B cell (primary cell): ENCODE data around the gene C3orf22. TPM values are rescaled to one million over a fixed set of nuclear protein-coding genes. Genes with fewer than 3 reads are reported as not detected.

ENCODE experiments used
- ATAC-seq: fragments of 200-7000 bp; cut with Tn5 transposase; one replicate; pipeline ENCODE4 v1.10.0; 2021; ENCODE audit warnings: low read depth, mild to moderate bottlenecking, moderate number of reproducible peaks, moderate library complexity
- CTCF ChIA-PET: fragments of 350-600 bp; sonication (Branson Sonifier 250); formaldehyde crosslinking; loops from one replicate; lab custom pipeline; 2021; ENCODE audit warnings: antibody characterized with exemption, inconsistent platforms; lab: Charles Lee
- POLR2A ChIA-PET: fragments of 350-600 bp; sonication (Branson Sonifier 250); formaldehyde crosslinking; loops from one replicate; lab custom pipeline; 2021; ENCODE audit warnings: antibody characterized with exemption; lab: Charles Lee
- DNase-seq: peaks from one replicate; pipeline ENCODE4 v3.0.0; 2013
- H2AFZ ChIP-seq: 2 replicates; pipeline ENCODE4 v1.6.1; 2012; ENCODE audit warnings: mild to moderate bottlenecking, low read depth, low read length; ENCODE audit not compliant: insufficient read depth, poor library complexity, severe bottlenecking
- H3K27ac ChIP-seq, 2 donors: 1 replicate in 1 of 2; 2 replicates in 1 of 2; pipeline ENCODE4 v1.5.1; 2012 to 2013; ENCODE audit warnings: low read length in 2 of 2, mild to moderate bottlenecking in 2 of 2, moderate library complexity in 1 of 2
- H3K27me3 ChIP-seq, 4 experiments: fragments of 200-600 bp in 1 of 4; sonication (generic) in 1 of 4; replicated peaks in 1 of 4; 1 replicate in 2 of 4; 2 replicates in 2 of 4; pipeline versions ENCODE4 v1.6.1 to v1.7.0; 2013 to 2016; ENCODE audit warnings: low read length in 3 of 4, mild to moderate bottlenecking in 2 of 4, mixed read lengths in 1 of 4, moderate library complexity in 1 of 4; ENCODE audit not compliant: insufficient read depth in 4 of 4, control insufficient read depth in 3 of 4; ENCODE audit errors: control extremely low read depth in 1 of 4
- H3K36me3 ChIP-seq, 2 experiments: replicated peaks in 1 of 2; 1 replicate in 1 of 2; 2 replicates in 1 of 2; pipeline versions ENCODE4 v1.6.1 to v1.7.1; 2013; ENCODE audit warnings: low read length in 1 of 2; ENCODE audit not compliant: insufficient read depth in 2 of 2, control insufficient read depth in 1 of 2; ENCODE audit errors: control extremely low read depth in 1 of 2, extremely low read depth in 1 of 2
- H3K4me1 ChIP-seq, 2 donors: fragments of 200-600 bp in 1 of 2; sonication (generic) in 1 of 2; 1 replicate in 1 of 2; 2 replicates in 1 of 2; pipeline versions ENCODE4 v1.5.1 to v1.6.1; 2013 to 2017; ENCODE audit warnings: low read length in 2 of 2; ENCODE audit not compliant: control insufficient read depth in 2 of 2, insufficient read depth in 2 of 2
- H3K4me2 ChIP-seq: replicated peaks from 2 replicates; pipeline ENCODE3; 2012; ENCODE audit warnings: mild to moderate bottlenecking, low read depth, low read length; ENCODE audit not compliant: poor library complexity, severe bottlenecking
- H3K4me3 ChIP-seq, 5 experiments: fragments of 200-600 bp in 1 of 5; sonication (generic) in 1 of 5; 1 replicate in 3 of 5; 2 replicates in 2 of 5; pipeline versions ENCODE4 v1.5.1 to v1.7.0; 2011 to 2016; ENCODE audit warnings: low read length in 4 of 5, mild to moderate bottlenecking in 4 of 5, low read depth in 2 of 5, control low read depth in 1 of 5, moderate library complexity in 1 of 5; ENCODE audit not compliant: insufficient read depth in 1 of 5; ENCODE audit errors: control extremely low read depth in 1 of 5, extremely low read depth in 1 of 5
- H3K79me2 ChIP-seq: fragments of 200-600 bp; sonication (generic); one replicate; pipeline ENCODE4 v1.6.0; 2016; ENCODE audit warnings: low read length; ENCODE audit not compliant: control insufficient read depth, insufficient read depth
- H3K9ac ChIP-seq: fragments of 200-600 bp; sonication (generic); 2 replicates; pipeline ENCODE4 v1.6.1; 2017; ENCODE audit warnings: mild to moderate bottlenecking, low read length, moderate library complexity
- H3K9me3 ChIP-seq, 3 donors: one replicate each; pipeline versions ENCODE4 v1.6.1 to v1.7.1; 2013; ENCODE audit warnings: low read length in 2 of 3; ENCODE audit not compliant: control insufficient read depth in 2 of 3, insufficient read depth in 1 of 3; ENCODE audit errors: control extremely low read depth in 1 of 3
- H4K20me1 ChIP-seq: 2 replicates; pipeline ENCODE4 v1.6.0; 2012; ENCODE audit warnings: mild to moderate bottlenecking, low read length; ENCODE audit not compliant: insufficient read depth, control insufficient read depth, poor library complexity, severe bottlenecking
- H3K27ac Mint-ChIP-seq: one replicate; pipeline ENCODE4 v1.8.0; 2021; ENCODE audit warnings: mixed read lengths
- H3K27me3 Mint-ChIP-seq: one replicate; pipeline ENCODE4 v1.8.0; 2021; ENCODE audit warnings: mixed read lengths
- H3K4me1 Mint-ChIP-seq: one replicate; pipeline ENCODE4 v1.8.0; 2021; ENCODE audit warnings: mixed read lengths
- H3K4me3 Mint-ChIP-seq: one replicate; pipeline ENCODE4 v1.8.0; 2021; ENCODE audit warnings: mixed read lengths
- H3K9me3 Mint-ChIP-seq: one replicate; pipeline ENCODE4 v1.8.0; 2022; ENCODE audit warnings: mixed read lengths; ENCODE audit not compliant: insufficient read depth
- CTCF ChIP-seq: fragments of 200-600 bp; IDR thresholded peaks from one replicate; pipeline ENCODE4 v1.8.0; 2022; ENCODE audit warnings: antibody characterized with exemption, mild to moderate bottlenecking
- EZH2 ChIP-seq: IDR thresholded peaks from 2 replicates; pipeline ENCODE4 v1.6.1; 2012; ENCODE audit warnings: borderline replicate concordance, low read depth, mild to moderate bottlenecking, moderate library complexity, low read length; ENCODE audit not compliant: insufficient read depth, poor library complexity, severe bottlenecking
- WGBS: methylation state at CpG from one replicate; pipeline ENCODE4 v1.1.5; 2013; ENCODE audit warnings: missing lambda C conversion rate; ENCODE audit not compliant: insufficient coverage; 5-methylcytosine and 5-hydroxymethylcytosine counted together
- intact Hi-C: fragments of 100-400 bp; cut with micrococcal nuclease; formaldehyde crosslinking; loops from one replicate; pipeline ENCODE4 v1.10.0; 2022
- polyA plus RNA-seq: library from polyadenylated mRNA; depleted of rRNA; stranded (reverse); fragments of >200 nt; gene quantifications from 2 replicates; pipeline ENCODE4 v1.2.3, GENCODE V29; 2012
- total RNA-seq, 2 donors: library from RNA; stranded (reverse); fragments of 120-200 nt in 1 of 2; gene quantifications; 1 replicate in 1 of 2; 2 replicates in 1 of 2; pipeline versions ENCODE4 v1.2.3 to v1.2.4, GENCODE V29; 2013 to 2022

Gene C3orf22
- total and polyA plus RNA-seq, 2 donors (not counting 1 experiment from before 2014, with no cell fraction given), result not detected

DNA sequence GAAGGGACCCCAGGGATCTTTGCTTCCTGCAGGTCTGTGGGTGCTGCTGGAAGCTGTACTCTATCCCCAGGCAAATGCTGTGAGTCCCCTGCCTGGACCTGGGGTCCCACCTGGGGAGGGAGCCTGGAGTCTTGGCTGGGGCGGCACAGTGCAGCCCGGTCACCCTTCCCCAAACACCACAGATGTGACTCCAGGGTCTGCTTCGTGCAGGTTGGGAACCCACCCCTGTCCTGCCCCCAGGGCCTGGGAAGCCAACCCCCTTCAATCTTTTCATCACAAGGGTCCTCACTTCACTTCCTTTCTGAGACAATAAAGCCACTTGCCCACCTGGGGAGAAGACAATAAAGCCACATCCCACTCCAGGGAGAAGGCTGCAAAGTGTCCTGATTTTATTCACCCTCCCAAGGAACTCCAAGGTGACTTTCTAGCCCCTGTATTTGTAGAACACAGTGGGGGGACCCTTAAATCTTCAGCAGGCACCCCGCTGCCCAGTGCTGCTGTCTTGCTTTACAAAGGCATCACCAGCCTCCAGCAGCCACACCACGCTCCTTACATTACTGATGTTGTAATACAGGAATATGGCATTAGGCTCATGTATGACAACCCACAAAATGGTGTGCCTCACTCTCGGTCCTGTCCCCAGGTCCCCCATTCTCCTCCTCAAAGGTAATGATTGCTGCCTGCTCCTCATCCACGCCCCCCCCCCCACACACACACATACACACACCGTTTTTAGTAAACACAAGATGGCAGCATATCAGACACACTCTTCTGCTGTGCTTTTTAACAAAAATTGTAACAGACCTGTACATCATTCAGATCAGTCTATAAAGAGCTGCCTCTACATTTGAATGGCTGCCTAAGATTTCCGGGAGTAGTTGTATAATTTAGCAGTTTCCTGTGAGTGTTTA lies 9.9 kb downstream of the C3orf22 start:
- Histone ChIP-seq H3K27ac (no peak overlapping the region), H4K20me1 (no peaks in the 10 kb centered on the region), H3K36me3 (no peaks in the 10 kb centered on the region), H3K9ac (no peak overlapping the region), H3K9me3 (no peaks in the 10 kb centered on the region), H3K27me3 (no peaks in the 10 kb centered on the region), H3K79me2 (no peaks in the 10 kb centered on the region), H3K4me1 (no peaks in the 10 kb centered on the region), H3K4me3 (no peak overlapping the region), H3K4me2 (no peak overlapping the region), H2AFZ (no peak overlapping the region)
- WGBS, result 75% methylated on average over 4 of the region's 9 CpGs
- H3K4me3 Mint-ChIP-seq, result no peak overlapping the region
- ChIA-PET CTCF (no interaction called here), POLR2A (no interaction called here)
- TF ChIP-seq EZH2, result no peak
- no peak for TF ChIP-seq CTCF
- peaks cover 7% of the 10 kb centered on the region for H3K27me3 Mint-ChIP-seq
- H3K27ac Mint-ChIP-seq, result no peak overlapping the region
- no peaks in the 10 kb centered on the region for H3K4me1 Mint-ChIP-seq
- no peaks in the 10 kb centered on the region for H3K9me3 Mint-ChIP-seq
- DNase-seq (no peak), ATAC-seq (no peak)
- intact Hi-C loops, result no loop called here

- no peak for DNase-seq
Measured at GRCh38 chr3:126547721-126548120, 11.0 kb downstream of the C3orf22 start.

More at GRCh38 chr3:126547721-126548120, 11.0 kb downstream of the C3orf22 start:
- H3K4me2 ChIP-seq, result no peak overlapping the region
- H3K9me3 ChIP-seq, result peaks cover 0 to 2% (median 0%) of the 10 kb centered on the region in 3 donors
- H3K9me3 Mint-ChIP-seq, result no peaks in the 10 kb centered on the region
- ChIA-PET POLR2A (no interaction called here), CTCF (no interaction called here)
- no peak overlapping the region for H3K9ac ChIP-seq
- no CpG with 5 or more reads among the region's 1 CpG for WGBS
- H3K4me1 Mint-ChIP-seq, result no peaks in the 10 kb centered on the region
- H2AFZ ChIP-seq, result no peak overlapping the region
- no peak overlapping the region for H3K27ac ChIP-seq
- ATAC-seq, result no peak
- H3K4me1 ChIP-seq, result no peaks in the 10 kb centered on the region
- no peak overlapping the region for H3K4me3 Mint-ChIP-seq
- intact Hi-C loops, result no loop called here
- H3K79me2 ChIP-seq, result no peaks in the 10 kb centered on the region
- no peaks in the 10 kb centered on the region for H3K27me3 ChIP-seq
- H3K27me3 Mint-ChIP-seq, result peaks cover 3% of the 10 kb centered on the region
- no peaks in the 10 kb centered on the region for H3K36me3 ChIP-seq
- H4K20me1 ChIP-seq, result no peaks in the 10 kb centered on the region
- no peak overlapping the region for H3K27ac Mint-ChIP-seq
- no peak for TF ChIP-seq CTCF
- TF ChIP-seq EZH2, result no peak
- H3K4me3 ChIP-seq, result no peak overlapping the region
